Neutrophil (primary cell): ENCODE data around the gene SLC5A10.

Source experiments
- H3K27ac ChIP-seq: fragments of 200-600 bp; sonication (generic); 2 replicates; pipeline ENCODE4 v1.5.1; 2016; ENCODE audit warnings: mild to moderate bottlenecking, moderate library complexity
- H3K27me3 ChIP-seq: fragments of 200-600 bp; sonication (generic); 2 replicates; pipeline ENCODE4 v1.6.0; 2016; ENCODE audit warnings: mild to moderate bottlenecking
- H3K36me3 ChIP-seq: fragments of 200-600 bp; sonication (generic); 2 replicates; pipeline ENCODE4 v1.5.1; 2017
- H3K4me1 ChIP-seq, 2 experiments: fragments of 200-600 bp in 1 of 2; sonication (generic) in 1 of 2; 1 replicate in 1 of 2; 2 replicates in 1 of 2; pipeline versions ENCODE4 v1.5.1 to v1.6.1; 2013 to 2016; ENCODE audit warnings: low read depth in 1 of 2, low read length in 1 of 2, mild to moderate bottlenecking in 1 of 2, moderate library complexity in 1 of 2; ENCODE audit not compliant: control insufficient read depth in 1 of 2, insufficient read depth in 1 of 2
- H3K4me3 ChIP-seq, 2 experiments: fragments of 200-600 bp in 1 of 2; sonication (generic) in 1 of 2; 1 replicate in 1 of 2; 2 replicates in 1 of 2; pipeline ENCODE4 v1.5.1; 2013 to 2016; ENCODE audit warnings: low read depth in 1 of 2, low read length in 1 of 2, mild to moderate bottlenecking in 1 of 2, moderate library complexity in 1 of 2
- H3K9me3 ChIP-seq: fragments of 200-600 bp; sonication (generic); 2 replicates; pipeline ENCODE4 v1.5.1; 2016
- TF ChIP-seq, protein P1 (sequence below): fragments of 200-600 bp; sonication (generic); IDR thresholded peaks from 2 replicates; pipeline ENCODE4 v1.5.1; 2016; ENCODE audit warnings: antibody characterized with exemption

SLC5A10 gene

DNA sequence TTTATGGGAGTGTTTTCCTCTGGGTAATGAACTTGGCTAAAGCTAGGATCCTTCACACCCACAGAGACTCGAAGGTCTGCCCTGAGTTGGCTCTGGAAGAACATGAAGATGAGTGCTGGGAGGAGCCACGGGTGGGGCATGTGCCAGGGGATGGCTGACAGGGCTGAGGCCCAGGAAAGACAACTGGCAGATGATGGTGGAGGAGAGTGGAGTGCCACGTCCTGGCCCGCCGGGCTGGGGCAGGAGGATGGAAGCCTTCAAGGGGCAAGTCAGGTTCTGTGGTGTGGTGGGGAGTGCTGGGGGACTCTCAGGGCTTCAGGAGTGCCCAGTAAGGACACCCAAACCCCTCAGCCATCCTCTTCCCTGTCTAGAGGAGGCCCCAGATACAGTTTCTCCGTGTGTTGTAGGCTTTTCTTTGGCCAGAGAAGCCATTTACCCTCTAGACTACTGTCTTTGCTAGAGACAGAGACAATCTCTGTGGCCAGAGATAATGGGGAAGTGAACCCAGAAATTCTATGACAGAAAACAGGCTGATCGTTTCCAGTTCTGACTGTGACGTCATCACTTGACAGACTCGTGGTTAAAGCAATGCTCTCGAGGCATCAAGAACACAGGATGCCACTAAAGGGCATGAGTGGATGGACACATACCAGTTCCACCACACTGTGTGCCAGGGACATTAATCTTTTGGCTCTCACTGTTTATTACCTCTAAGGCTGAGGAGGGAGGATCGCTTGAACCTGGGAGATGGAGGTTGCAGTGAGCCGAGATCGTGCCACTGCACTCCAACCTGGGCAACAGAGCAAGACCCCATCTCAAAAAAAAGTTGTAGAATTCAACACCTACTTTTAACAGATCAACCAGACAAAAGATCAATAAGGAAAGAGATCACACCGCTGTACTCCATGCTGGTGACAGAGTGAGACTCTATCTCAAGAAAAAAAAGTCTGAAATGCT is 18.6 kb upstream of the SLC5A10 start:
- Histone ChIP-seq H3K27me3 (no peaks in the 10 kb centered on the region), H3K4me3 (no peak overlapping the region), H3K4me1 (no peaks in the 10 kb centered on the region), H3K36me3 (peaks cover 34% of the 10 kb centered on the region), H3K9me3 (no peaks in the 10 kb centered on the region), H3K27ac (no peak overlapping the region)
- TF ChIP-seq, protein P1, sequence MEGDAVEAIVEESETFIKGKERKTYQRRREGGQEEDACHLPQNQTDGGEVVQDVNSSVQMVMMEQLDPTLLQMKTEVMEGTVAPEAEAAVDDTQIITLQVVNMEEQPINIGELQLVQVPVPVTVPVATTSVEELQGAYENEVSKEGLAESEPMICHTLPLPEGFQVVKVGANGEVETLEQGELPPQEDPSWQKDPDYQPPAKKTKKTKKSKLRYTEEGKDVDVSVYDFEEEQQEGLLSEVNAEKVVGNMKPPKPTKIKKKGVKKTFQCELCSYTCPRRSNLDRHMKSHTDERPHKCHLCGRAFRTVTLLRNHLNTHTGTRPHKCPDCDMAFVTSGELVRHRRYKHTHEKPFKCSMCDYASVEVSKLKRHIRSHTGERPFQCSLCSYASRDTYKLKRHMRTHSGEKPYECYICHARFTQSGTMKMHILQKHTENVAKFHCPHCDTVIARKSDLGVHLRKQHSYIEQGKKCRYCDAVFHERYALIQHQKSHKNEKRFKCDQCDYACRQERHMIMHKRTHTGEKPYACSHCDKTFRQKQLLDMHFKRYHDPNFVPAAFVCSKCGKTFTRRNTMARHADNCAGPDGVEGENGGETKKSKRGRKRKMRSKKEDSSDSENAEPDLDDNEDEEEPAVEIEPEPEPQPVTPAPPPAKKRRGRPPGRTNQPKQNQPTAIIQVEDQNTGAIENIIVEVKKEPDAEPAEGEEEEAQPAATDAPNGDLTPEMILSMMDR: no peak

DNA sequence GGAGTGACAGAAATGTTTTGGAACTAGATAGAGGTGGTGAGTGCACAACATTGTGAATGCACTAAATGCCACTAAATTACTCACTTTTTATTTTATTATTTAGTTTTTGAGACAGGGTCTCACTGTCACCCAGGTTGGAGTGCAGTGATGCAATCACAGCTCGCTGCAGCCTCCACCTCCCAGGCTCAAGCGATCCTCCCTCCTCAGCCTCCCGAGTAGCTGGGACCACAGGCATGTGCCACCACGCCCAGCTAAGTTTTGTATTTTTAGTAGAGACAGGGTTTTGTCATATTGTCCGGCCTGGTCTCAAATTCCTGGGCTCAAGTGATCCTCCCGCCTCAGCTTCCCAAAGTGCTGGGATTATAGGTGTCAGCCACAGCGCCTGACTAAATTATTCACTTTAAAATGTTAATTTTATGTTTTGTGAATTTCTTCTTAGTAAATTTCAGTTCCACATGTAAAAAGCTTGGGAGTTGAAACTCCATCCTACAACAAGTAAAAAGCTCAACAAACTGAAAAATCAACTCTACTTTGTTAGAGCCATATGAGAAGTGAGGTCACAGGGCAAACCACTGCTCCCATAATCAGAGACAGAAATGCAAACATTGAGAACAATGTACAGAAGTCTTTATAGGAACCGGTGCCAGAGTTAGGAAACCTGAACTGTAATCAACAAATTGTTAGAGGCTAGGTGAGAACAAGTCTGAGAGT is 13.8 kb upstream of the SLC5A10 start:
- no peaks in the 10 kb centered on the region for H3K27me3 ChIP-seq

DNA sequence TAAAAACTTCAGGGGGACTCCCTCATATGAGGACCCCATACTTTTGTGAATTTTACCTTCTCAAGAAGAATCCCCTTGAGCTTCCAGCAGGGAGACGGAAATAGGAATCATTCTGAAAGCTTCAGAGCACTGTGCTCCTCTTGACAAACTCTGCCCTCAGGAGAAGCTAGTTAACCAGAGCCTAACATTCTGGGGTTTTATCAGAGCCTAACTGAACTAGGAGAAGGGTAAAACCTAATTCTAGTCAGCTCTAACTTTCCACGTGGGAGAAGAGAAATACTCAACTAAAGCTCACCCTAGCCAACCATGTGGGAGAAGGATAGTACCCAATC is 13.3 kb upstream of the SLC5A10 start:
- no peaks in the 10 kb centered on the region for H3K4me1 ChIP-seq
- no peak overlapping the region for H3K4me3 ChIP-seq
- no peak overlapping the region for H3K27ac ChIP-seq
- no peaks in the 10 kb centered on the region for H3K9me3 ChIP-seq
- TF ChIP-seq, protein P1: no peak
- H3K27me3 ChIP-seq: no peaks in the 10 kb centered on the region
- no peaks in the 10 kb centered on the region for H3K36me3 ChIP-seq

More for the DNA sequence above, 13.8 kb upstream of the SLC5A10 start:
- no peaks in the 10 kb centered on the region for H3K36me3 ChIP-seq
- no peak overlapping the region for H3K4me3 ChIP-seq
- H3K27ac ChIP-seq: no peak overlapping the region
- no peaks in the 10 kb centered on the region for H3K4me1 ChIP-seq
- TF ChIP-seq, protein P1: no peak
- H3K9me3 ChIP-seq: no peaks in the 10 kb centered on the region

DNA sequence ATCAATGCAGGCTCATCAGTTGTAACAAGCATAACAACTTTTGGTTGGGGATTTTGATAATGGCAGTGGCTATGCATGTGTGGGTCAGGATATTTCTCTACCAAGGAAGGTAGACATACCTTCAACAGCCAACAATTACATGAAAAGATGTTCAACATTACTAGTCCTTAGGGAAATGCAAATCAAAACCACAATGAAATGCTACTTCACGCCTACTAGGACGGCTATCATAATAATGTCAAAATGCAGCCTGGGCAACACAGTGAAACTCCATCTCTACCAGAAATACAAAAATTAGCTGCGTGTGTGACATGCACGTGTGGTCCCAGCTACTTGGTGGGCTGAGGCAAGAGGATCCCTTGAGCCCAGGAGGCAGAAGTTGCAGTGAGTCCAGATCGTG is 7.3 kb upstream of the SLC5A10 start:
- TF ChIP-seq, protein P1: no peak
- Histone ChIP-seq H3K36me3 (no peaks in the 10 kb centered on the region), H3K4me1 (no peaks in the 10 kb centered on the region), H3K27ac (no peak overlapping the region), H3K9me3 (no peaks in the 10 kb centered on the region), H3K27me3 (peaks cover 13% of the 10 kb centered on the region), H3K4me3 (no peak overlapping the region)

DNA sequence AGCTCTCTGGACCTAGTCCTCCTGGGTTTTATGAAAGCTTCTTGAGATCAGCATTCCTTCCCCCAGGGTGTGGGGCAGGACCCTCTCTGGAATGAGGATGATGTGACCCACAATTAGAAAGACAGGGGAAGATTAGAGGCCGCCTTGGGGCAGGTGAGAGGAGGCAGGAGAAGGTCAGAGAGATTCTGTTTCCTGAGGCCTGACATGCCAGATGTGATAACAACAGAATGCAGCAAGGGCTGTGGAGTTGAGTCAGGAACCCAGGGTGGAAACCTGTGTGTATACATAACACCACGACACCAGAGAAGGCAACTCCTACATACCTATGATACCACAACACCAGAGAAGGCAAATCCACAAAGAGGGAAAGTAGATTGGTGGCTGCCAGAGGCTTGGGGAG is 5.4 kb upstream of the SLC5A10 start:
- no peaks in the 10 kb centered on the region for H3K9me3 ChIP-seq
- peaks cover 13% of the 10 kb centered on the region for H3K27me3 ChIP-seq
- H3K4me3 ChIP-seq: no peak overlapping the region
- no peak overlapping the region for H3K27ac ChIP-seq
- no peaks in the 10 kb centered on the region for H3K4me1 ChIP-seq
- TF ChIP-seq, protein P1: no peak
- H3K36me3 ChIP-seq: no peaks in the 10 kb centered on the region
